H1 (cell line): ENCODE data around the gene OBSL1. TPM values are rescaled to one million over a fixed set of nuclear protein-coding genes. Genes with fewer than 3 reads are reported as not detected.
A peak's percentile ranks its signal among the peaks of the same experiment; 100 is the strongest.

ENCODE experiments used
- CTCF ChIA-PET: fragments of 300-600 bp; sonication (Branson Sonifier 250); formaldehyde crosslinking; loops from one replicate; lab custom pipeline; 2021; ENCODE audit not compliant: partially characterized antibody; lab: Charles Lee
- POLR2A ChIA-PET: fragments of 300-600 bp; sonication (Branson Sonifier 250); formaldehyde crosslinking; loops from one replicate; lab custom pipeline; 2021; ENCODE audit warnings: inconsistent platforms; ENCODE audit not compliant: partially characterized antibody; lab: Charles Lee
- DNase-seq, 2 experiments: peaks; one replicate each; pipeline versions ENCODE4 v3.0.0 to v3.0.0-alpha.2; 2010 to 2022; ENCODE audit warnings: low spot score in 2 of 2, low read depth in 1 of 2, mixed read lengths in 1 of 2
- FAIRE-seq: peaks from 2 replicates; lab custom pipeline; 2011; peaks lifted over from hg19 to GRCh38; lab: Jason Lieb, UNC
- H2AFZ ChIP-seq: 2 replicates; pipeline ENCODE4 v1.8.1; 2012; ENCODE audit warnings: low read length, inconsistent platforms
- H2AK5ac ChIP-seq: 2 replicates; pipeline ENCODE4 v1.6.1; 2013; ENCODE audit warnings: low read depth, low read length
- H2BK120ac ChIP-seq: replicated peaks from 2 replicates; pipeline ENCODE3; 2013; ENCODE audit warnings: low read depth, low read length, inconsistent platforms
- H2BK12ac ChIP-seq: 2 replicates; pipeline ENCODE4 v1.6.1; 2013; ENCODE audit warnings: low read depth, low read length
- H2BK15ac ChIP-seq: 2 replicates; pipeline ENCODE4 v1.6.1; 2013; ENCODE audit warnings: low read length
- H2BK20ac ChIP-seq: 2 replicates; pipeline ENCODE4 v1.6.1; 2013; ENCODE audit warnings: low read length
- H2BK5ac ChIP-seq: 2 replicates; pipeline ENCODE4 v1.6.1; 2013; ENCODE audit warnings: low read depth, low read length
- H3K14ac ChIP-seq: 2 replicates; pipeline ENCODE4 v1.6.1; 2013; ENCODE audit warnings: inconsistent platforms; ENCODE audit not compliant: insufficient read length
- H3K18ac ChIP-seq: 2 replicates; pipeline ENCODE4 v1.6.1; 2013; ENCODE audit warnings: low read length; ENCODE audit errors: extremely low read depth
- H3K23ac ChIP-seq: 2 replicates; pipeline ENCODE4 v1.6.1; 2013; ENCODE audit warnings: inconsistent platforms; ENCODE audit not compliant: insufficient read length
- H3K23me2 ChIP-seq: 2 replicates; pipeline ENCODE4 v1.6.1; 2013; ENCODE audit warnings: low read depth, low read length
- H3K27ac ChIP-seq: 2 replicates; pipeline ENCODE4 v1.6.1; 2011; ENCODE audit warnings: low read depth, low read length, inconsistent platforms
- H3K27me3 ChIP-seq, 4 experiments: replicated peaks in 1 of 4; 1 replicate in 1 of 4; 2 replicates in 3 of 4; pipeline versions ENCODE4 v1.6.1 to v1.8.1; 2011 to 2013; ENCODE audit warnings: low read length in 3 of 4, mild to moderate bottlenecking in 3 of 4, inconsistent platforms in 2 of 4, mixed read lengths in 2 of 4, moderate library complexity in 1 of 4; ENCODE audit not compliant: control insufficient read depth in 3 of 4, insufficient read depth in 3 of 4; ENCODE audit errors: extremely low read depth in 1 of 4
- H3K36me3 ChIP-seq, 4 experiments: 2 replicates each; pipeline versions ENCODE4 v1.6.1 to v1.8.1; 2011 to 2013; ENCODE audit warnings: mild to moderate bottlenecking in 4 of 4, low read length in 3 of 4, moderate library complexity in 2 of 4, control low read depth in 1 of 4, inconsistent platforms in 1 of 4; ENCODE audit not compliant: insufficient read depth in 4 of 4, control insufficient read depth in 2 of 4
- H3K4ac ChIP-seq: replicated peaks from 2 replicates; pipeline ENCODE3; 2013; ENCODE audit warnings: low read length, low read depth, mixed read lengths, inconsistent platforms; ENCODE audit not compliant: insufficient read length
- H3K4me1 ChIP-seq, 4 experiments: replicated peaks in 1 of 4; 1 replicate in 1 of 4; 2 replicates in 3 of 4; pipeline versions ENCODE4 v1.6.1 to v1.8.1; 2011 to 2013; ENCODE audit warnings: low read length in 3 of 4, inconsistent platforms in 2 of 4, mixed read lengths in 1 of 4; ENCODE audit not compliant: insufficient read depth in 4 of 4, control insufficient read depth in 3 of 4
- H3K4me2 ChIP-seq, 2 experiments: 2 replicates each; pipeline versions ENCODE4 v1.6.1 to v1.8.1; 2011 to 2013; ENCODE audit warnings: low read depth in 2 of 2, low read length in 2 of 2, control low read depth in 1 of 2, inconsistent platforms in 1 of 2, mild to moderate bottlenecking in 1 of 2; ENCODE audit not compliant: insufficient read depth in 1 of 2
- H3K4me3 ChIP-seq, 4 experiments: fragments of 200-600, 300-600 bp in 1 of 4; sonication (generic), shearing (Covaris generic), sonication (Bioruptor Twin) in 1 of 4; 2 replicates each; pipeline versions ENCODE4 v1.5.1 to v1.8.1; 2011 to 2016; ENCODE audit warnings: low read length in 4 of 4, low read depth in 3 of 4, control low read depth in 2 of 4, inconsistent platforms in 2 of 4, mild to moderate bottlenecking in 2 of 4, mixed read lengths in 1 of 4, moderate library complexity in 1 of 4; ENCODE audit not compliant: insufficient read depth in 2 of 4; ENCODE audit errors: extremely low read depth in 1 of 4
- H3K56ac ChIP-seq: replicated peaks from 2 replicates; pipeline ENCODE3; 2013; ENCODE audit warnings: low read depth, mild to moderate bottlenecking, mixed read lengths, low read length, inconsistent platforms; ENCODE audit not compliant: insufficient read length
- H3K79me1 ChIP-seq: 2 replicates; pipeline ENCODE4 v1.6.1; 2013; ENCODE audit warnings: low read depth, low read length, control low read depth
- H3K79me2 ChIP-seq, 2 experiments: 2 replicates each; pipeline versions ENCODE4 v1.6.1 to v1.8.1; 2012 to 2013; ENCODE audit warnings: low read length in 2 of 2, mild to moderate bottlenecking in 2 of 2, inconsistent platforms in 1 of 2; ENCODE audit not compliant: insufficient read depth in 2 of 2, control insufficient read depth in 1 of 2
- H3K9ac ChIP-seq, 4 experiments: replicated peaks in 1 of 4; 1 replicate in 1 of 4; 2 replicates in 3 of 4; pipeline versions ENCODE4 v1.6.1 to v1.8.1; 2011 to 2013; ENCODE audit warnings: low read depth in 3 of 4, low read length in 3 of 4, control low read depth in 2 of 4, mild to moderate bottlenecking in 2 of 4, moderate library complexity in 2 of 4, inconsistent platforms in 1 of 4; ENCODE audit errors: extremely low read depth in 1 of 4
- H3K9me3 ChIP-seq, 2 experiments: 2 replicates each; pipeline versions ENCODE4 v1.6.1 to v1.8.1; 2012 to 2013; ENCODE audit warnings: mild to moderate bottlenecking in 2 of 2, moderate library complexity in 2 of 2, control low read depth in 1 of 2, inconsistent platforms in 1 of 2, low read depth in 1 of 2, low read length in 1 of 2, mixed read lengths in 1 of 2; ENCODE audit not compliant: insufficient read depth in 2 of 2
- H4K20me1 ChIP-seq, 2 experiments: replicated peaks in 1 of 2; 2 replicates each; pipeline versions ENCODE3 to v1.8.1; 2011 to 2013; ENCODE audit warnings: inconsistent platforms in 2 of 2, low read length in 2 of 2, mild to moderate bottlenecking in 1 of 2; ENCODE audit not compliant: insufficient read depth in 2 of 2, control insufficient read depth in 1 of 2
- H4K5ac ChIP-seq: 2 replicates; pipeline ENCODE4 v1.6.1; 2013; ENCODE audit warnings: low read length, low read depth, mixed read lengths, inconsistent platforms; ENCODE audit not compliant: insufficient read length
- H4K8ac ChIP-seq: 2 replicates; pipeline ENCODE4 v1.8.0; 2013; ENCODE audit warnings: mild to moderate bottlenecking, moderate library complexity, low read length, inconsistent platforms; ENCODE audit not compliant: insufficient read depth; ENCODE audit errors: extremely low read depth
- H4K91ac ChIP-seq: replicated peaks from 2 replicates; pipeline ENCODE3; 2013; ENCODE audit warnings: low read length, mixed read lengths, inconsistent platforms; ENCODE audit not compliant: insufficient read length
- CEBPB ChIP-seq: IDR thresholded peaks from 2 replicates; pipeline ENCODE4 v1.6.1; 2012; ENCODE audit warnings: low read depth, low read length
- CHD2 ChIP-seq: IDR thresholded peaks from 2 replicates; pipeline ENCODE4 v1.6.1; 2012; ENCODE audit warnings: low read length, improper control_type of control experiment
- EGR1 ChIP-seq: IDR thresholded peaks from 2 replicates; pipeline ENCODE4 v1.6.1; 2011; ENCODE audit warnings: low read depth, low read length, borderline replicate concordance
- EP300 ChIP-seq, 2 experiments: IDR thresholded peaks; 1 replicate in 1 of 2; 2 replicates in 1 of 2; pipeline ENCODE4 v1.6.1; 2011 to 2012; ENCODE audit warnings: low read depth in 2 of 2, low read length in 2 of 2, mild to moderate bottlenecking in 2 of 2, borderline replicate concordance in 1 of 2, inconsistent platforms in 1 of 2, moderate library complexity in 1 of 2
- GTF2F1 ChIP-seq: IDR thresholded peaks from 2 replicates; pipeline ENCODE4 v1.6.1; 2012; ENCODE audit warnings: low read depth, low read length, improper control_type of control experiment, borderline replicate concordance
- NRF1 ChIP-seq: IDR thresholded peaks from 2 replicates; pipeline ENCODE4 v1.6.1; 2011; ENCODE audit warnings: mild to moderate bottlenecking, low read depth, low read length, improper control_type of control experiment
- SP1 ChIP-seq: IDR thresholded peaks from 2 replicates; pipeline ENCODE4 v1.6.1; 2011; ENCODE audit warnings: low read depth, low read length
- TAF7 ChIP-seq: optimal IDR thresholded peaks from 2 replicates; pipeline ENCODE3; 2011; ENCODE audit warnings: low read depth, mild to moderate bottlenecking, inconsistent platforms, low read length, moderate library complexity, borderline replicate concordance
- WGBS, 2 experiments: shearing (Covaris generic) in 1 of 2; methylation state at CpG; one replicate each; pipeline versions ENCODE4 v1.1.6 to v1.1.7; 2013 to 2015; ENCODE audit warnings: low lambda C conversion rate in 2 of 2, mixed read lengths in 2 of 2, inconsistent platforms in 1 of 2, low coverage in 1 of 2, missing lambda C conversion rate in 1 of 2; ENCODE audit not compliant: insufficient replicate concordance in 2 of 2, insufficient coverage in 1 of 2, insufficient read length in 1 of 2; ENCODE audit errors: extremely low coverage in 1 of 2, missing lambda C conversion rate in 1 of 2; 5-methylcytosine and 5-hydroxymethylcytosine counted together
- polyA plus RNA-seq, 7 experiments: library from polyadenylated mRNA; depleted of rRNA in 3 of 7; stranded (reverse) in 5 of 7; unstranded in 2 of 7; fragments of >200 nt in 5 of 7; fragments of 200-250 nt in 2 of 7; gene quantifications; 1 replicate in 5 of 7; 2 replicates in 1 of 7; 4 replicates in 1 of 7; pipeline versions ENCODE4 v1.2.1 to v1.2.3, GENCODE V29; 2011 to 2013; ENCODE audit warnings: missing spikeins in 2 of 7, mixed read lengths in 2 of 7
- total RNA-seq: library from RNA; stranded (reverse); fragmentation: NEBNext Ultra II Directional; extraction: Animal tissue kit (Norgen Biotek cat#: 25700); gene quantifications from 2 replicates; pipeline ENCODE4 v1.2.1, GENCODE V29; 2021
- TF ChIP-seq, protein P1 (sequence below): IDR thresholded peaks from 2 replicates; pipeline ENCODE4 v1.6.1; 2011; ENCODE audit warnings: low read depth, mild to moderate bottlenecking, low read length; ENCODE audit not compliant: insufficient read depth

OBSL1 gene
- total and polyA plus RNA-seq, 2 of the 8 experiments (the other 6 are each of a cell fraction or from before 2014, with no cell fraction given): 116 to 127 TPM

DNA sequence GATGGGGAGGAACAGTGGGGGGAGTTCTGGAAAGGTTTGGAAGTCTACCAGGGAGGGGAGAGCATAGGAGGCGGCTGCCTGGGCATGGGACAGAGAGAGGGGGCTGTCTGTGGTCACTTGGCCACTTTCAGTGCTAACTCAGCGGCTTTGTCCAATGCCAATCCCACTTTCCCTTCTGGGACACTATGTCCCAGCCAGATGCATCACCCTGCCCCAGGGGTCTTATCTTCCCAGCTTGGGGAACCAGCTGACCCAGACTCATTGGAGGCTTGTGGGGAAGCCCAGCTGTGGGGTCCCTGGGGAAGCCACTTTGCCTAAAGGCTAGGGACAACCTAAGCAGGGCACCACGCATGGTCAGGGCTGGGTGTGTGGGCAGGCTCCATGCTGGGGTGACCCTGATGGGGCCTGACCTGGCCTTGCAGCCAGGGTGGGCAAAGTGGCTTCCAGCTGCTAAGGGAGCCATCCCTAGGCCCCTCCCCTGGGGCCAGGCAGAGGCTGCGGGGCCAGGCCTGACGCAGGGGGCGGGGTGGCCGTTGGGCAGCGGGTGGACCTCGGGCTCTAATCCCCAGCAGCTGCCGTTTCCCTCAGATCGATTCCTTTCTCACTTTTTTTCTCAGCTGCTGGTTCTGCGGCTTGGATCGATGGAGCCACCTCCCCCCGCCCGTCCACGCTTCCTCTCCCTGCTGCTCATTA is 58.7 kb downstream of the OBSL1 start:
- no peak overlapping the region for H3K14ac ChIP-seq
- H3K9me3 ChIP-seq: no peaks in the 10 kb centered on the region
- no peak overlapping the region for H3K23ac ChIP-seq
- no peak overlapping the region; the same call in 1 of the 2 replicates for H4K8ac ChIP-seq
- H3K79me1 ChIP-seq: no peaks in the 10 kb centered on the region
- DNase-seq (no peak), FAIRE-seq (no peak)
- no peak overlapping the region for H3K56ac ChIP-seq
- H3K27me3 ChIP-seq: peaks cover 2 to 49% (median 46%) of the 10 kb centered on the region in 4 experiments
- H3K9ac ChIP-seq: no peak overlapping the region
- no peaks in the 10 kb centered on the region for H3K36me3 ChIP-seq
- no peak overlapping the region for H2BK20ac ChIP-seq
- ChIA-PET CTCF (interaction anchor here (0.6 to 113.1 kb wide), 7 partner anchors 9 to 110 kb away, joined by 3 to 7248 read pairs (median 18); partner anchors contain the start of genes CHPF, DES, GMPPA and SPEG), POLR2A (interaction anchor here (0.5 to 11.0 kb wide), 4 partner anchors 11 to 82 kb away, joined by 3 to 216 read pairs (median 4); partner anchors contain the start of gene GMPPA)
- no peaks in the 10 kb centered on the region for H3K79me2 ChIP-seq
- H2AFZ ChIP-seq: no peak overlapping the region
- H3K4me1 ChIP-seq: peaks cover 4 to 57% (median 48%) of the 10 kb centered on the region in 4 experiments
- H3K27ac ChIP-seq: no peak overlapping the region
- no peak overlapping the region for H2BK15ac ChIP-seq
- no peak overlapping the region for H2AK5ac ChIP-seq
- no peak overlapping the region for H4K5ac ChIP-seq
- no peak overlapping the region for H3K4ac ChIP-seq
- no peak overlapping the region; the same call in 1 of the 2 replicates for H2BK5ac ChIP-seq
- peak overlapping the region; percentile 71; the same call in 1 of the 2 replicates for H3K18ac ChIP-seq
- 52% methylated on average over 13 of the region's 16 CpGs; no CpG with 5 or more reads in 1 of the 2 experiments for WGBS, 2 experiments
- peak overlapping the region; percentile 72 for H4K91ac ChIP-seq
- TF ChIP-seq TAF7 (no peak), SP1 (no peak), CHD2 (no peak), CEBPB (no peak), EGR1 (no peak), GTF2F1 (no peak), NRF1 (no peak), EP300 (IDR thresholded peaks at IDR 0.05; ENCODE audit: borderline replicate concordance in 1 of 2, low read depth in 2 of 2, low read length in 2 of 2) (no peak)
- TF ChIP-seq, protein P1, sequence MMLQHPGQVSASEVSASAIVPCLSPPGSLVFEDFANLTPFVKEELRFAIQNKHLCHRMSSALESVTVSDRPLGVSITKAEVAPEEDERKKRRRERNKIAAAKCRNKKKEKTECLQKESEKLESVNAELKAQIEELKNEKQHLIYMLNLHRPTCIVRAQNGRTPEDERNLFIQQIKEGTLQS: no peak
- H2BK120ac ChIP-seq: peak overlapping the region; percentile 33
- H3K23me2 ChIP-seq: peaks cover 9% of the 10 kb centered on the region
- H3K4me3 ChIP-seq: no peak overlapping the region
- peak overlapping the region; percentile 75; the same call in 1 of the 2 replicates for H2BK12ac ChIP-seq
- peaks cover 2 to 5% of the 10 kb centered on the region in 2 experiments for H4K20me1 ChIP-seq
- H3K4me2 ChIP-seq: peak overlapping the region in 1 of 2 experiments; percentile 40; a peak in 2 of 4 replicates
